Esophagus squamous epithelium (tissue), 5 donors: ENCODE data around the gene MTARC1. TPM values are rescaled to one million over a fixed set of nuclear protein-coding genes. Genes with fewer than 3 reads are reported as not detected.

Experiments used
- DNase-seq: peaks from one replicate; lab custom pipeline; 2025; lab: John Stamatoyannopoulos, UW
- H3K27ac ChIP-seq, 4 donors: fragments of 200-600 bp; sonication (generic); one replicate each; pipeline ENCODE4 v1.5.1; 2016 to 2019; ENCODE audit warnings: mild to moderate bottlenecking in 1 of 4
- H3K27me3 ChIP-seq, 4 donors: fragments of 200-600 bp; sonication (generic); 1 replicate in 3 of 4; 2 replicates in 1 of 4; pipeline versions ENCODE4 v1.5.1 to v1.6.0; 2017 to 2021; ENCODE audit warnings: antibody characterized with exemption in 1 of 4
- H3K36me3 ChIP-seq, 3 donors: fragments of 200-600 bp; sonication (generic); one replicate each; pipeline ENCODE4 v1.5.1; 2016 to 2019
- H3K4me1 ChIP-seq, 3 donors: fragments of 200-600 bp; sonication (generic); one replicate each; pipeline ENCODE4 v1.5.1; 2017 to 2019
- H3K4me3 ChIP-seq, 4 donors: fragments of 200-600 bp; sonication (generic); 1 replicate in 3 of 4; 2 replicates in 1 of 4; pipeline ENCODE4 v1.5.1; 2016 to 2019; ENCODE audit warnings: mild to moderate bottlenecking in 2 of 4, moderate library complexity in 1 of 4
- H3K9me3 ChIP-seq, 3 donors: fragments of 200-600 bp; sonication (generic); one replicate each; pipeline ENCODE4 v1.5.1; 2016 to 2019
- POLR2A ChIP-seq, 4 donors: fragments of 450-650 bp; IDR thresholded peaks; one replicate each; pipeline ENCODE4 v1.6.1; 2017; ENCODE audit warnings: antibody characterized with exemption in 4 of 4, mild to moderate bottlenecking in 4 of 4, moderate library complexity in 3 of 4
- WGBS, 2 donors: methylation state at CpG; one replicate each; pipeline ENCODE4 v1.1.5; 2018; 5-methylcytosine and 5-hydroxymethylcytosine counted together
- intact Hi-C: fragments of 100-400 bp; cut with DNase I; formaldehyde crosslinking; loops from one replicate; pipeline ENCODE4 v1.15.0; 2022
- total RNA-seq, 4 donors: library from RNA; depleted of rRNA; stranded (reverse); fragments of >200 nt; gene quantifications; one replicate each; pipeline ENCODE4 v1.1.0, GENCODE V29; 2016
- TF ChIP-seq, protein P1 (sequence below), 6 experiments: fragments of 450-650 bp in 4 of 6; fragments of 200-600 bp in 2 of 6; sonication (generic) in 2 of 6; IDR thresholded peaks; one replicate each; pipeline ENCODE4 v1.5.1; 2016 to 2019; ENCODE audit warnings: antibody characterized with exemption in 6 of 6, mild to moderate bottlenecking in 4 of 6, moderate library complexity in 4 of 6
- donor health status: DM: yes; HTN: yes; CAD: no.

MTARC1 gene
- total RNA-seq, 4 donors from 2014 or later = 2.3 to 12.2 (median 4.9) TPM

- Histone ChIP-seq H3K27ac (no peak overlapping the region), H3K4me3 (no peak overlapping the region), H3K9me3 (no peaks in the 10 kb centered on the region), H3K4me1 (peaks cover 0 to 11% (median 0%) of the 10 kb centered on the region in 3 donors), H3K36me3 (peaks cover 0 to 4% (median 0%) of the 10 kb centered on the region in 3 donors), H3K27me3 (no peaks in the 10 kb centered on the region)
- no peak for DNase-seq
- TF ChIP-seq, protein P1, sequence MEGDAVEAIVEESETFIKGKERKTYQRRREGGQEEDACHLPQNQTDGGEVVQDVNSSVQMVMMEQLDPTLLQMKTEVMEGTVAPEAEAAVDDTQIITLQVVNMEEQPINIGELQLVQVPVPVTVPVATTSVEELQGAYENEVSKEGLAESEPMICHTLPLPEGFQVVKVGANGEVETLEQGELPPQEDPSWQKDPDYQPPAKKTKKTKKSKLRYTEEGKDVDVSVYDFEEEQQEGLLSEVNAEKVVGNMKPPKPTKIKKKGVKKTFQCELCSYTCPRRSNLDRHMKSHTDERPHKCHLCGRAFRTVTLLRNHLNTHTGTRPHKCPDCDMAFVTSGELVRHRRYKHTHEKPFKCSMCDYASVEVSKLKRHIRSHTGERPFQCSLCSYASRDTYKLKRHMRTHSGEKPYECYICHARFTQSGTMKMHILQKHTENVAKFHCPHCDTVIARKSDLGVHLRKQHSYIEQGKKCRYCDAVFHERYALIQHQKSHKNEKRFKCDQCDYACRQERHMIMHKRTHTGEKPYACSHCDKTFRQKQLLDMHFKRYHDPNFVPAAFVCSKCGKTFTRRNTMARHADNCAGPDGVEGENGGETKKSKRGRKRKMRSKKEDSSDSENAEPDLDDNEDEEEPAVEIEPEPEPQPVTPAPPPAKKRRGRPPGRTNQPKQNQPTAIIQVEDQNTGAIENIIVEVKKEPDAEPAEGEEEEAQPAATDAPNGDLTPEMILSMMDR (IDR thresholded peaks at IDR 0.05) = no peak
- TF ChIP-seq POLR2A (IDR thresholded peaks at IDR 0.05) = no peak
- intact Hi-C loops = no loop called here
- WGBS, 2 donors = 84 to 97% methylated on average over 4 of the region's 4 CpGs
Observed at GRCh38 chr1:220806408-220806807, 19.7 kb downstream of the MTARC1 start.

GRCh38 chr1:220807726-220808125 is 21.0 kb downstream of the MTARC1 start:
- Histone ChIP-seq H3K4me3 (no peak overlapping the region), H3K9me3 (no peaks in the 10 kb centered on the region), H3K27ac (no peak overlapping the region), H3K36me3 (peaks cover 0 to 4% (median 0%) of the 10 kb centered on the region in 3 donors), H3K4me1 (peaks cover 0 to 11% (median 0%) of the 10 kb centered on the region in 3 donors), H3K27me3 (no peaks in the 10 kb centered on the region)
- no peak for DNase-seq
- intact Hi-C loops = no loop called here
- 68 to 78% methylated on average over 6 of the region's 6 CpGs for WGBS, 2 donors
- no peak for TF ChIP-seq POLR2A (IDR thresholded peaks at IDR 0.05)
- TF ChIP-seq, protein P1 (IDR thresholded peaks at IDR 0.05) = no peak

DNA sequence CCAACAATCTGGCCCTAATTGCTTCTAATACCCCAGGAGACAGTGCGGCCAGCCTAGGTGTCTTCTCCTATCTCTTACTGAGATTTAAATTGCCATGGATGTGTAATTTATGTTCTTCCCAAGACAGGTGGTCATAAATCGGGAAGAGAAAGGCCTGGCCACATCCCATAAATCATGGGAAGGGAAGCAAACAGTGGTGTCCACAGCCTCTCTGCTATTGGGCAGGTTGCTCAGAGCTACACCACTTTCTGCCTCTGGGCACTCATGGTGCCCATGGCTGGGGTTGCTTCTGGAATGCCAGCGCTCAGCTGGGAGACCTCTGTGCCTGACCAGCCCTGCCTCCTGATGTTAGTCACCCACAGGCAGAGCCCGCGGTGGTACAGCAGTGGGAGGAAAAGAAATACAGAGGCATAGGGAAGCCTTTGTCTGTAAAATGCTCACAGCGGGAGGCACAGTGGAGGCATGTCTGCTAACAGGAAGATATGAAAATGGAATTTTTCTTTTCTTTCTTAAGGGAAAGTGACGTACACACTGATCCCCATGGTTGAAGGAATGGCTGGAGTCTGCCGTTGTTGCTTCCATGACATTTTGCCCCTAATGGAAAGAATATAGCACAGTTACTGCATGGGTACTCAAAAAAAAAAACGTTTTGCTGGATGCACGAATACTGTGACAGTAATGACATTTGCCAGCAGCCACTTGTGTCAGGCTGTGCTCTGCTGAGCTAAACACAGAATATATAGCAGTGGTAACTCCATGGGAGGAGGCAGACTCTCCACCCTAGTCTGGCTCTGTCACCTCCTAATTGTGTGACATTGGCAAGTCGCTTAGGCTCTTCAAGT is 21.9 kb downstream of the MTARC1 start:
- no peaks in the 10 kb centered on the region for H3K9me3 ChIP-seq
- H3K27ac ChIP-seq = no peak overlapping the region
- TF ChIP-seq, protein P1 (IDR thresholded peaks at IDR 0.05) = no peak
- no peak for TF ChIP-seq POLR2A (IDR thresholded peaks at IDR 0.05)
- H3K4me3 ChIP-seq = no peak overlapping the region
- H3K36me3 ChIP-seq = no peaks in the 10 kb centered on the region
- intact Hi-C loops = no loop called here
- H3K4me1 ChIP-seq = peaks cover 0 to 6% (median 0%) of the 10 kb centered on the region in 3 donors
- no peaks in the 10 kb centered on the region for H3K27me3 ChIP-seq
- WGBS, 2 donors = 83 to 90% methylated on average over 7 to 10 of the region's 11 CpGs
- no peak for DNase-seq

GRCh38 chr1:220809187-220809550 is 22.5 kb downstream of the MTARC1 start:
- intact Hi-C loops = no loop called here
- Histone ChIP-seq H3K27me3 (no peaks in the 10 kb centered on the region), H3K4me1 (peaks cover 0 to 6% (median 0%) of the 10 kb centered on the region in 3 donors), H3K9me3 (no peaks in the 10 kb centered on the region), H3K4me3 (no peak overlapping the region), H3K27ac (no peak overlapping the region), H3K36me3 (no peaks in the 10 kb centered on the region)
- 85 to 92% methylated on average over 6 of the region's 6 CpGs for WGBS, 2 donors
- no peak for DNase-seq
- TF ChIP-seq POLR2A (IDR thresholded peaks at IDR 0.05) = no peak
- TF ChIP-seq, protein P1 (IDR thresholded peaks at IDR 0.05) = no peak

DNA sequence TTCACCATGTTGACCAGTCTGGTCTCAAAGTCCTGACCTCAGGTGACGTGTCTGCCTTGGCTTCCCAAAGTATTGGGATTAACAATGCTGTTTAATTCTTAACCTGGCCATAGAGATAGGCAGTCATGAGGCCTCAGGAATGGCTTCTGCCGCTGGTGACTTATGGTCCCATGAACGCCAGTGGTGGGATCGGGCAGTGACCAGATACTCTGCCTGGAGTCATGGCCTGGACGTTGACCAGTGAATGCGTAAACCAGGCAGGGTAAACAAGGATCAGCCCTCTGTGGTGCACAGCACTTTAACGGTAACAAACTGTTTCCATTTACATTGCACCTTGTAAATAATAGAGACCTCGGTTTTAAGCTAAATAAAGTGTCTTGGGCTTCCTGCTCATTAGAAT is 23.0 kb downstream of the MTARC1 start:
- TF ChIP-seq POLR2A (IDR thresholded peaks at IDR 0.05) = no peak
- TF ChIP-seq, protein P1 (IDR thresholded peaks at IDR 0.05) = no peak
- peaks cover 0 to 6% (median 0%) of the 10 kb centered on the region in 3 donors for H3K4me1 ChIP-seq
- WGBS, 2 donors = 76 to 81% methylated on average over 5 to 8 of the region's 8 CpGs
- H3K36me3 ChIP-seq = no peaks in the 10 kb centered on the region
- H3K9me3 ChIP-seq = no peaks in the 10 kb centered on the region
- H3K4me3 ChIP-seq = no peak overlapping the region
- DNase-seq = no peak
- intact Hi-C loops = loop anchor here (10.0 kb wide), 2 partner anchors 395 to 625 kb away; no protein-coding TSS in a partner anchor
- H3K27me3 ChIP-seq = no peaks in the 10 kb centered on the region
- no peak overlapping the region for H3K27ac ChIP-seq
